NCI-H146 (cell line): Measurements from ENCODE around the gene XRCC4.

Experiments
- DNase-seq: peaks from one replicate; lab custom pipeline; 2025; lab: John Stamatoyannopoulos, UW

Gene XRCC4

GRCh38 chr5:83071286-83072051, 5.9 kb upstream of the XRCC4 start:
- no peak for DNase-seq

GRCh38 chr5:83072966-83073365, 4.4 kb upstream of the XRCC4 start:
- DNase-seq: no peak

- peak; percentile 13 for DNase-seq
Observed at GRCh38 chr5:83077662-83078261, 415 bp downstream of the XRCC4 start.

- no peak for DNase-seq
Observed at GRCh38 chr5:83082750-83083149, 5.4 kb downstream of the XRCC4 start.

GRCh38 chr5:83084336-83084735, 7.0 kb downstream of the XRCC4 start:
- no peak for DNase-seq

GRCh38 chr5:83085106-83085505, 7.8 kb downstream of the XRCC4 start:
- peak; percentile 51 for DNase-seq

GRCh38 chr5:83090169-83090568, 12.8 kb downstream of the XRCC4 start:
- no peak for DNase-seq

- DNase-seq: no peak
Observed at GRCh38 chr5:83092619-83093018, 15.3 kb downstream of the XRCC4 start.

GRCh38 chr5:83093692-83094091, 16.3 kb downstream of the XRCC4 start:
- DNase-seq: no peak

GRCh38 chr5:83095163-83095956, 18.0 kb downstream of the XRCC4 start:
- no peak for DNase-seq

GRCh38 chr5:83095957-83096539, 18.7 kb downstream of the XRCC4 start:
- DNase-seq: no peak

GRCh38 chr5:83096660-83097339, 19.5 kb downstream of the XRCC4 start:
- DNase-seq: no peak

- no peak for DNase-seq
Observed at GRCh38 chr5:83097689-83098231, 20.4 kb downstream of the XRCC4 start.

GRCh38 chr5:83099001-83099400, 21.7 kb downstream of the XRCC4 start:
- peak; percentile 10 for DNase-seq

GRCh38 chr5:83099445-83099844, 22.1 kb downstream of the XRCC4 start:
- DNase-seq: peak; percentile 12

- no peak for DNase-seq
Observed at GRCh38 chr5:83101514-83101913, 24.2 kb downstream of the XRCC4 start.

- no peak for DNase-seq
Observed at GRCh38 chr5:83102364-83102980, 25.1 kb downstream of the XRCC4 start.

- no peak for DNase-seq
Observed at GRCh38 chr5:83104021-83104420, 26.7 kb downstream of the XRCC4 start.

GRCh38 chr5:83107692-83108420, 30.5 kb downstream of the XRCC4 start:
- DNase-seq: no peak

GRCh38 chr5:83109380-83109779, 32.0 kb downstream of the XRCC4 start:
- DNase-seq: no peak

- DNase-seq: no peak
Observed at GRCh38 chr5:83115816-83116215, 38.5 kb downstream of the XRCC4 start.
